KMS-11 (cell line): ENCODE results near the gene HIRIP3.
"Not testable (repeated sequence)": the region's sequence is repeated elsewhere in the genome, so short reads cannot be mapped to it uniquely, and the experiment has no call there.

Experiments used
- H2AFZ ChIP-seq: fragments of 200-600 bp; sonication (generic); 2 replicates; pipeline ENCODE4 v1.6.1; 2016; ENCODE audit warnings: antibody characterized with exemption, mixed run types, low read depth
- H3K27ac ChIP-seq: fragments of 200-600 bp; sonication (generic); 2 replicates; pipeline ENCODE4 v1.6.1; 2016; ENCODE audit warnings: mild to moderate bottlenecking, mixed run types
- H3K27me3 ChIP-seq: fragments of 200-600 bp; sonication (generic); 2 replicates; pipeline ENCODE4 v1.6.1; 2017; ENCODE audit warnings: mild to moderate bottlenecking, low read depth, mixed run types, moderate library complexity; ENCODE audit not compliant: insufficient read depth
- H3K36me3 ChIP-seq: fragments of 200-600 bp; sonication (generic); 2 replicates; pipeline ENCODE4 v1.6.1; 2017; ENCODE audit warnings: mild to moderate bottlenecking, mixed run types; ENCODE audit not compliant: insufficient read depth
- H3K4me1 ChIP-seq: fragments of 200-600 bp; sonication (generic); 2 replicates; pipeline ENCODE4 v1.6.1; 2016; ENCODE audit warnings: mild to moderate bottlenecking, low read depth, mixed run types; ENCODE audit not compliant: poor library complexity, severe bottlenecking
- H3K4me2 ChIP-seq: fragments of 200-600 bp; sonication (generic); 2 replicates; pipeline ENCODE4 v1.7.0; 2016; ENCODE audit warnings: mild to moderate bottlenecking, mixed run types
- H3K4me3 ChIP-seq: fragments of 200-600 bp; sonication (generic); IDR thresholded peaks from 2 replicates; pipeline ENCODE4 v1.6.1; 2017; ENCODE audit warnings: low read depth, low read length, mixed read lengths; ENCODE audit not compliant: insufficient read depth
- H3K79me2 ChIP-seq: fragments of 200-600 bp; sonication (generic); 2 replicates; pipeline ENCODE4 v1.6.1; 2016; ENCODE audit warnings: low read depth, mixed run types; ENCODE audit not compliant: insufficient read depth
- H3K9ac ChIP-seq: fragments of 200-600 bp; sonication (generic); 2 replicates; pipeline ENCODE4 v1.6.1; 2016; ENCODE audit warnings: mild to moderate bottlenecking, mixed run types
- H4K20me1 ChIP-seq: fragments of 200-600 bp; sonication (generic); 2 replicates; pipeline ENCODE4 v1.6.1; 2016; ENCODE audit warnings: mild to moderate bottlenecking, mixed run types; ENCODE audit not compliant: insufficient read depth
- TF ChIP-seq, protein P1 (sequence below): fragments of 200-600 bp; sonication (generic); conservative IDR thresholded peaks from 2 replicates; pipeline ENCODE4 v1.6.1; 2017; ENCODE audit warnings: low read depth, mild to moderate bottlenecking, antibody characterized with exemption, low read length, moderate library complexity, mixed read lengths

Gene HIRIP3

DNA sequence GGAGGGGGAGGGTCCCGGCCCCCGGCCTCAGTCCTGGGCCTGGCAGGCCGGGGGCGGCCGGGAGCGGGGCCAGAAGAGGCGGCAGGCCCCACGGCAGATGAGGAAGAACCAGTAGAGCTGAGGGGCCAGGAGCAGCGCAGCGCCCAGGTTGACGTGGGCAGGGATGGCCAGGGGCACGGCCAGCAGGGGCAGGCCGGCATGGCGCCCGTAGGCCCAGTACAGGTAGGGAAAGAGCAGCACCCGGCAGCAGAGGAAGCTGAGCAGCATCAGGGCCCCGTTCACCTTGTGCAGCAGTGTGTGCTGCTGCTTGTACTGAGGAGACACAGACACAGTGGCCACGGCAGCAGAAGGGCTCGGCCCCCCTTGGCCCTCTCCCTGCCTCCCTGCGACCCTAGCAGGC lies 29.7 kb upstream of the HIRIP3 start:
- no peak overlapping the region for H3K4me3 ChIP-seq
- no peaks in the 10 kb centered on the region for H4K20me1 ChIP-seq
- peaks cover 87% of the 10 kb centered on the region for H3K27me3 ChIP-seq
- no peak overlapping the region for H3K27ac ChIP-seq
- H3K4me2 ChIP-seq = no peak overlapping the region
- H3K79me2 ChIP-seq = no peaks in the 10 kb centered on the region
- H3K9ac ChIP-seq = no peak overlapping the region
- H3K36me3 ChIP-seq = no peaks in the 10 kb centered on the region
- TF ChIP-seq, protein P1, sequence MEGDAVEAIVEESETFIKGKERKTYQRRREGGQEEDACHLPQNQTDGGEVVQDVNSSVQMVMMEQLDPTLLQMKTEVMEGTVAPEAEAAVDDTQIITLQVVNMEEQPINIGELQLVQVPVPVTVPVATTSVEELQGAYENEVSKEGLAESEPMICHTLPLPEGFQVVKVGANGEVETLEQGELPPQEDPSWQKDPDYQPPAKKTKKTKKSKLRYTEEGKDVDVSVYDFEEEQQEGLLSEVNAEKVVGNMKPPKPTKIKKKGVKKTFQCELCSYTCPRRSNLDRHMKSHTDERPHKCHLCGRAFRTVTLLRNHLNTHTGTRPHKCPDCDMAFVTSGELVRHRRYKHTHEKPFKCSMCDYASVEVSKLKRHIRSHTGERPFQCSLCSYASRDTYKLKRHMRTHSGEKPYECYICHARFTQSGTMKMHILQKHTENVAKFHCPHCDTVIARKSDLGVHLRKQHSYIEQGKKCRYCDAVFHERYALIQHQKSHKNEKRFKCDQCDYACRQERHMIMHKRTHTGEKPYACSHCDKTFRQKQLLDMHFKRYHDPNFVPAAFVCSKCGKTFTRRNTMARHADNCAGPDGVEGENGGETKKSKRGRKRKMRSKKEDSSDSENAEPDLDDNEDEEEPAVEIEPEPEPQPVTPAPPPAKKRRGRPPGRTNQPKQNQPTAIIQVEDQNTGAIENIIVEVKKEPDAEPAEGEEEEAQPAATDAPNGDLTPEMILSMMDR = no peak
- no peaks in the 10 kb centered on the region for H3K4me1 ChIP-seq
- no peak overlapping the region for H2AFZ ChIP-seq

GRCh38 chr16:30024451-30024850 lies 29.0 kb upstream of the HIRIP3 start:
- peaks cover 82% of the 10 kb centered on the region for H3K27me3 ChIP-seq
- no peak overlapping the region for H3K4me3 ChIP-seq
- TF ChIP-seq, protein P1 = no peak
- no peak overlapping the region for H2AFZ ChIP-seq
- no peaks in the 10 kb centered on the region for H3K36me3 ChIP-seq
- no peak overlapping the region for H3K4me2 ChIP-seq
- H3K4me1 ChIP-seq = no peaks in the 10 kb centered on the region
- H3K27ac ChIP-seq = no peak overlapping the region
- no peaks in the 10 kb centered on the region for H4K20me1 ChIP-seq
- H3K79me2 ChIP-seq = no peaks in the 10 kb centered on the region
- H3K9ac ChIP-seq = no peak overlapping the region

- Histone ChIP-seq H3K4me3 (no peak overlapping the region), H3K27ac (no peak overlapping the region), H3K9ac (no peak overlapping the region), H3K4me1 (no peaks in the 10 kb centered on the region), H2AFZ (no peak overlapping the region), H3K4me2 (no peak overlapping the region), H3K79me2 (no peaks in the 10 kb centered on the region), H3K36me3 (no peaks in the 10 kb centered on the region), H3K27me3 (peaks cover 80% of the 10 kb centered on the region), H4K20me1 (no peaks in the 10 kb centered on the region)
- TF ChIP-seq, protein P1 = no peak
These were observed 28.2 kb upstream of the HIRIP3 start for GRCh38 chr16:30023586-30023985.

- Histone ChIP-seq H3K4me3 (no peak within 1 kb of the TSS), H3K9ac (no peak within 1 kb of the TSS), H2AFZ (no peak within 1 kb of the TSS), H3K36me3 (no peaks in the 10 kb centered on the region), H3K27ac (no peak within 1 kb of the TSS), H3K4me2 (no peak within 1 kb of the TSS), H3K4me1 (no peaks in the 10 kb centered on the region), H3K27me3 (peaks cover 79% of the 10 kb centered on the region), H4K20me1 (no peaks in the 10 kb centered on the region), H3K79me2 (no peaks in the 10 kb centered on the region)
- TF ChIP-seq, protein P1 = no peak
These were observed 27.5 kb upstream of the HIRIP3 start, which contains the start of gene C16orf92 for GRCh38 chr16:30022887-30023286. C16orf92 (plus strand) TSS chr16:30023198; CDS start chr16:30023341, 143 bp downstream.

GRCh38 chr16:30018731-30019158 lies 23.3 kb upstream of the HIRIP3 start:
- Histone ChIP-seq H3K9ac (no peak overlapping the region), H4K20me1 (no peaks in the 10 kb centered on the region), H3K4me1 (no peaks in the 10 kb centered on the region), H2AFZ (no peak overlapping the region), H3K4me2 (no peak overlapping the region), H3K79me2 (no peaks in the 10 kb centered on the region), H3K27me3 (peaks cover 47% of the 10 kb centered on the region), H3K4me3 (no peak overlapping the region), H3K27ac (no peak overlapping the region), H3K36me3 (no peaks in the 10 kb centered on the region)
- TF ChIP-seq, protein P1 = no peak

- H3K9ac ChIP-seq, H3K4me3 ChIP-seq, H3K36me3 ChIP-seq, H3K79me2 ChIP-seq, H3K4me1 ChIP-seq, H4K20me1 ChIP-seq, H3K4me2 ChIP-seq, H2AFZ ChIP-seq, H3K27ac ChIP-seq: not testable (repeated sequence)
- peaks cover 39% of the 10 kb centered on the region for H3K27me3 ChIP-seq
These were observed 22.5 kb upstream of the HIRIP3 start for GRCh38 chr16:30017937-30018336.
